BE2C (cell line): Measurements from ENCODE around the gene FRMD1.

Source experiments
- DNase-seq: peaks from one replicate; pipeline ENCODE4 v3.0.0-alpha.2; 2020
- H3K27me3 ChIP-seq: fragments of 250-450 bp; sonication (Bioruptor Pico); 2 replicates; pipeline ENCODE4 v1.5.1; 2020; ENCODE audit warnings: mild to moderate bottlenecking
- H3K36me3 ChIP-seq: fragments of 250-450 bp; sonication (Bioruptor Pico); 2 replicates; pipeline ENCODE4 v1.5.1; 2020; ENCODE audit warnings: mild to moderate bottlenecking
- H3K4me1 ChIP-seq: fragments of 250-450 bp; sonication (Bioruptor Pico); 2 replicates; pipeline ENCODE4 v1.5.1; 2020
- H3K4me3 ChIP-seq: 2 replicates; pipeline ENCODE4 v1.5.1; 2011; ENCODE audit warnings: low read depth, low read length
- H3K9me3 ChIP-seq: fragments of 250-450 bp; sonication (Bioruptor Pico); 2 replicates; pipeline ENCODE4 v1.5.1; 2020
- TF ChIP-seq, protein P1 (sequence below): IDR thresholded peaks from 2 replicates; pipeline ENCODE4 v1.5.1; 2012; ENCODE audit warnings: mild to moderate bottlenecking, low read depth, low read length

The FRMD1 gene

DNA sequence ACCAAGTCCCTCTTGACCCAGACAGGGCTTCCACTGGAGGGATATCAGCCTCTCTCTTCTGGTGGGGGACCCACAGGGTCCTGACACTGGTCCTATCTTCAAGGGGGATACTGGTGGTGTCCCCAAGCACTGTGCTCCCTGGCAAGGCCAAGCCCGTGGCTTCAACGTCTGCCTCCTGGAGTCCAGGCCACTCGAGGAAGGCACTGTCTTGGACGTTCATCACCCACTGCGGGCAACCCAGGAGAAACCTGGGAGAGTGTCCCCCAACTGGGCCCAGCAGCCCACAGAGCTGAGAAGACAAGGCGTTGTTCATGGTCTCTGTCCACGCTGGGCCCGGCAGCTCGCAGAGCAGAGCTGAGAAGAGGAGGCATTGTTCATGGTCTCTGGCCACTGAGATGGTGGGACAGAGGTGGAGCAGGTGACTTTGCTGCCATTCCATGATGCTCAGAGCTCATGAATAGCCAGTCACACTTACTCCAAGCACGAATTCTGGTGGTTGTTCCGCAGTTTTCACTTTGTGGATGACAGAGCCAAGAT lies 37.5 kb upstream of the FRMD1 start:
- Histone ChIP-seq H3K27me3 (no peaks in the 10 kb centered on the region), H3K36me3 (no peaks in the 10 kb centered on the region), H3K4me3 (no peak overlapping the region), H3K4me1 (no peaks in the 10 kb centered on the region), H3K9me3 (no peaks in the 10 kb centered on the region)
- no peak for DNase-seq
- TF ChIP-seq, protein P1, sequence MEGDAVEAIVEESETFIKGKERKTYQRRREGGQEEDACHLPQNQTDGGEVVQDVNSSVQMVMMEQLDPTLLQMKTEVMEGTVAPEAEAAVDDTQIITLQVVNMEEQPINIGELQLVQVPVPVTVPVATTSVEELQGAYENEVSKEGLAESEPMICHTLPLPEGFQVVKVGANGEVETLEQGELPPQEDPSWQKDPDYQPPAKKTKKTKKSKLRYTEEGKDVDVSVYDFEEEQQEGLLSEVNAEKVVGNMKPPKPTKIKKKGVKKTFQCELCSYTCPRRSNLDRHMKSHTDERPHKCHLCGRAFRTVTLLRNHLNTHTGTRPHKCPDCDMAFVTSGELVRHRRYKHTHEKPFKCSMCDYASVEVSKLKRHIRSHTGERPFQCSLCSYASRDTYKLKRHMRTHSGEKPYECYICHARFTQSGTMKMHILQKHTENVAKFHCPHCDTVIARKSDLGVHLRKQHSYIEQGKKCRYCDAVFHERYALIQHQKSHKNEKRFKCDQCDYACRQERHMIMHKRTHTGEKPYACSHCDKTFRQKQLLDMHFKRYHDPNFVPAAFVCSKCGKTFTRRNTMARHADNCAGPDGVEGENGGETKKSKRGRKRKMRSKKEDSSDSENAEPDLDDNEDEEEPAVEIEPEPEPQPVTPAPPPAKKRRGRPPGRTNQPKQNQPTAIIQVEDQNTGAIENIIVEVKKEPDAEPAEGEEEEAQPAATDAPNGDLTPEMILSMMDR = no peak

DNA sequence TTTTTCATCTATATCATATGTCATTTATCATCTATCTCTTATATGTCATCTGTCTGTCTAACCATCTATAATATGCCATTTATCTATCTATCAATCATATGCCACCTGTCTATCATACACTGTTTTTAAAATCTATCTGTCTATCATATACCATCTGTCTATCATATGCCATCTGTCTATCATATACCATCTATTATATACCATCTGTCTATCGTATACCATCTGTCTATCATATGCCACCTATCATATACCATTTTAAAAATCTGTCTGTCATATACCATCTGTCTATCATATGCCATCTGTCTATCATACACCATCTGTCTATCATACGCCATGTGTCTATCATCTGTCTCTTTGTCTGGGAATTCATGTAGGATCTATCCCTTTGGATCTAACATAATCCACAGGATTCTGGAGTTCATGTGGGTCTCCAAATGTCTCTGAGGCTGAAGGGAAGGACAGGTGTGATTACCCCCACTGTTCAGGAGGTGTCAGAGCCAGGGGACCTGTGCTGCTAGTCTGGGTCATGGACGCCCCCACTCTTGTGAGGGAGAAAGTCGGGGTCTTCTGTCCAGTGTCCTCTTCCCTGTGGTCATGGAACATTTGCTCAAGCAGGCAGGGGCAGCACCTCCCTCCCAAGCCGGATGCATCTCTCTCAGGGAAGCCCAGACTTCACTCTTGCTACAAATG lies 36.9 kb upstream of the FRMD1 start:
- Histone ChIP-seq H3K36me3 (no peaks in the 10 kb centered on the region), H3K4me1 (no peaks in the 10 kb centered on the region), H3K9me3 (no peaks in the 10 kb centered on the region), H3K27me3 (no peaks in the 10 kb centered on the region), H3K4me3 (no peak overlapping the region)
- DNase-seq = no peak
- TF ChIP-seq, protein P1 = no peak

DNA sequence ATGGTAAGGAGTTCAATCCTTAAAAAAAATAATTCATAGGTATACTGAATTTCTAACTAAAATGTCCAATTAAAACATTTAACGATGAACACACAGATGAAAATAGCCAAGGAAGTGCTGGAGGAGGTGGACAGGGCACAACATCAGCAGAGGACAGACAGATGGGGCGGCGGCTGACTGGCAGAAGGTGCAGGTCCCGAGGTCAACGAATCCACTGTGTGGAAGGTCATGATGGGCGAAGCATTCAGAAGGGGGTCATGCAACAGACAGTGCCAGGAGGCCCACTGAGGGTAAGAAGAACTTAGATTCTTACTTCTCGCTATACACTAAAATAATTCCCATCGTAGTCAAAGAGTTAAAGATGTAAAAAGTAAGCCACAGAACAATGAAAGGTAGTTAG lies 34.2 kb upstream of the FRMD1 start:
- no peaks in the 10 kb centered on the region for H3K9me3 ChIP-seq
- no peak overlapping the region for H3K4me3 ChIP-seq
- TF ChIP-seq, protein P1 = no peak
- no peak for DNase-seq
- H3K27me3 ChIP-seq = no peaks in the 10 kb centered on the region
- no peaks in the 10 kb centered on the region for H3K4me1 ChIP-seq
- H3K36me3 ChIP-seq = no peaks in the 10 kb centered on the region

DNA sequence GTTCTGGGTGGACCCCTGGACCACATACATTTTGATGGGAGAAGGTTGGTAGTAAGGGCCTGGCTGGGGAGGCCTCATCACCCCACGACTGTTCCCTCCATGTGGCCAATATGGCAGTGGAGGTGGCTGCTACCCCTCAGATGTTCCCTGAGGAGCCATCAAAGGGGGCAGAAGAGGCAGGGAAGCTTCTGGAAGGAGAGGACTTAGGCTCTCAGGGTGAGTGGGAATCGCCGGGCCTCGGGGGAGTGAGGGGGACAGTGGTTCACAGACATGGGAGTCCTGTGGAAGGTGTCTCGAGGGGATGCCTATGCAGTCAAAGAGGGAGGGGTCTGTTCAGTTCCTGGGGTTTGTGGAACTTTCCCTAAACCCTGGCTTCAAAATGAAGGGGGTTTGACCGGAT lies 32.9 kb upstream of the FRMD1 start:
- TF ChIP-seq, protein P1 = no peak
- no peaks in the 10 kb centered on the region for H3K36me3 ChIP-seq
- no peaks in the 10 kb centered on the region for H3K4me1 ChIP-seq
- DNase-seq = no peak
- no peaks in the 10 kb centered on the region for H3K27me3 ChIP-seq
- H3K9me3 ChIP-seq = no peaks in the 10 kb centered on the region
- no peak overlapping the region for H3K4me3 ChIP-seq

DNA sequence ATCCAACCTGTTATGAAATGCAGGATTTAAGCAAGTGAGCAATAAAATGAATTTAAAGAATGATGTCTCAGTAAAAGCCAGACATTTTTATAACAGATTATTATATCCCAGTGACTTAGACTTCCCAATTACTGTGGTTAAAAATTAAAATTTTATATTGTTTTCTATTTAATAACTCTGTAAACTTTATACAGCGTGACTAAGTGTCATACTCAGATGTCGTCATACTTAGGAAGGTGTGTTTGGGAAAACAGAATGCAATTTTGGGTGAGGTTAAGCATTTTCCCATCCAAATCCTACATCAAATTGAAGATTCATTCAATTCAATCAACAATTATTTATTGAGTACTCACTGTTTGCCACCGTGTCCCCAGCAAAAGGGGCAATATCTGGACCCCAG lies 31.4 kb upstream of the FRMD1 start:
- H3K9me3 ChIP-seq = no peaks in the 10 kb centered on the region
- no peak overlapping the region for H3K4me3 ChIP-seq
- TF ChIP-seq, protein P1 = no peak
- no peaks in the 10 kb centered on the region for H3K4me1 ChIP-seq
- no peaks in the 10 kb centered on the region for H3K36me3 ChIP-seq
- DNase-seq = no peak
- H3K27me3 ChIP-seq = no peaks in the 10 kb centered on the region

DNA sequence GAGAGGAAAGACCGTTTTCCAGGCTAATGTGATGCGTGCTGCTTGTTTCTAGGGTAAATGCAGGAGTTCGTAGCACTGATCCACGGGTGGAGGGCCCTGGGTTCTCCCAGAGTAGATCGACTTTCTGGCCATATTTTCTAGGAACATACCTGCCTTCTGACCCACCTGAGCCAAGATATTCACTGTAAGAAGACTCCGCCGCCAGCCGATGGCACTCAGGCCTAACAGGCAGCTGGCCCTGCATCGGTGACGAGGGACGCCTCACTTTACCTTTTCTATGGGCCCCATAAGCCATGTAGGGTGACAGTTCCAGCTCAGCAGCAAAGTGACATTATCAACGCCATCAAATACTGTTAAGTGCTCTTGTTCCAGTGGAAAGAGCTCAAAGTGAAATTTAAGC lies 30.2 kb upstream of the FRMD1 start:
- no peaks in the 10 kb centered on the region for H3K9me3 ChIP-seq
- DNase-seq = no peak
- no peaks in the 10 kb centered on the region for H3K36me3 ChIP-seq
- H3K4me3 ChIP-seq = no peak overlapping the region
- TF ChIP-seq, protein P1 = no peak
- no peaks in the 10 kb centered on the region for H3K4me1 ChIP-seq
- H3K27me3 ChIP-seq = no peaks in the 10 kb centered on the region
